HepG2 (cell line): Measurements from ENCODE around the gene TTC31.

Source experiments
- CTCF ChIP-seq: sonication (generic); formaldehyde crosslinking; IDR thresholded peaks from 2 replicates; pipeline ENCODE4 v1.5.0; 2020; ENCODE audit warnings: mild to moderate bottlenecking, missing genetic modification reagents, moderate library complexity
- HDAC2 ChIP-seq: sonication (generic); formaldehyde crosslinking; IDR thresholded peaks from 2 replicates; pipeline ENCODE4 v1.4.0; 2020; ENCODE audit warnings: missing genetic modification reagents
- HMGXB3 ChIP-seq: sonication (generic); formaldehyde crosslinking; IDR thresholded peaks from 2 replicates; pipeline ENCODE4 v1.4.0; 2020; ENCODE audit warnings: missing genetic modification reagents, borderline replicate concordance
- NR2F6 ChIP-seq, 2 experiments: IDR thresholded peaks; 2 replicates each; pipeline ENCODE4 v1.6.1; 2016; ENCODE audit warnings: antibody characterized with exemption in 1 of 2, mild to moderate bottlenecking in 1 of 2
- POLR2AphosphoS5 ChIP-seq: IDR thresholded peaks from 2 replicates; pipeline ENCODE4 v1.6.1; 2012; ENCODE audit warnings: low read depth, low read length
- ZNF224 ChIP-seq: sonication (generic); formaldehyde crosslinking; IDR thresholded peaks from 2 replicates; pipeline ENCODE4 v1.5.0; 2020; ENCODE audit warnings: mild to moderate bottlenecking, missing genetic modification reagents
- ZNF34 ChIP-seq: sonication (generic); formaldehyde crosslinking; IDR thresholded peaks from 2 replicates; pipeline ENCODE4 v1.4.0; 2020; ENCODE audit warnings: mild to moderate bottlenecking, missing genetic modification reagents, borderline replicate concordance
- ZNF766 ChIP-seq: sonication (generic); formaldehyde crosslinking; IDR thresholded peaks from 2 replicates; pipeline ENCODE4 v1.5.0; 2020; ENCODE audit warnings: missing genetic modification reagents, borderline replicate concordance
- TF ChIP-seq, protein P1 (sequence below): sonication (generic); formaldehyde crosslinking; IDR thresholded peaks from 2 replicates; pipeline ENCODE4 v1.4.0; 2020; ENCODE audit warnings: missing genetic modification reagents

- TF ChIP-seq HDAC2: peak; percentile 89
- TF ChIP-seq POLR2AphosphoS5: peak; percentile 86
- TF ChIP-seq, protein P1, sequence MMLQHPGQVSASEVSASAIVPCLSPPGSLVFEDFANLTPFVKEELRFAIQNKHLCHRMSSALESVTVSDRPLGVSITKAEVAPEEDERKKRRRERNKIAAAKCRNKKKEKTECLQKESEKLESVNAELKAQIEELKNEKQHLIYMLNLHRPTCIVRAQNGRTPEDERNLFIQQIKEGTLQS (CRISPR knock-in tag): no peak; the same call in 1 of the 2 replicates
- TF ChIP-seq ZNF766 (CRISPR knock-in tag): no peak; the same call in 1 of the 2 replicates
- TF ChIP-seq ZNF34 (CRISPR knock-in tag): no peak
- TF ChIP-seq CTCF (CRISPR knock-in tag): no peak
- no peak for TF ChIP-seq HMGXB3 (CRISPR knock-in tag)
- TF ChIP-seq ZNF224 (CRISPR knock-in tag): no peak
- peak; percentile 86 for TF ChIP-seq NR2F6 (IDR thresholded peaks at IDR 0.05)
- TF ChIP-seq NR2F6 (CRISPR knock-in tag; IDR thresholded peaks at IDR 0.05): peak; percentile 89
These were observed 19.4 kb downstream of the TTC31 start for GRCh38 chr2:74502147-74502719.
